HepG2 (cell line): Measurements from ENCODE around the gene DLG1. TPM values are rescaled to one million over a fixed set of nuclear protein-coding genes. Genes with fewer than 3 reads are reported as not detected.
A peak's percentile ranks its signal among the peaks of the same experiment; 100 is the strongest.

ENCODE experiments used
- ATAC-seq: fragments of 200-7000 bp; cut with Tn5 transposase; 3 replicates; pipeline ENCODE4 v1.9.1; 2020; ENCODE audit warnings: mild to moderate bottlenecking, moderate library complexity
- BruUV-seq: library from RNA; stranded (reverse); fragments of 400-500 nt; replicated peaks from 2 replicates; lab custom pipeline; 2021; lab: Mats Ljungman, UMichigan
- CTCF ChIA-PET: fragments of 300-600 bp; formaldehyde crosslinking; extraction: SDS; loops from one replicate; lab custom pipeline; 2021; ENCODE audit warnings: low total read pairs, inconsistent platforms, low intra/inter-chr PET ratio; lab: Yijun Ruan, JAX
- POLR2A ChIA-PET: fragments of 350-600 bp; sonication (Branson Sonifier 250); formaldehyde crosslinking; loops from one replicate; lab custom pipeline; 2020; ENCODE audit warnings: antibody characterized with exemption, inconsistent platforms; lab: Yijun Ruan, JAX
- DNase-seq: peaks from one replicate; pipeline ENCODE4 v3.0.0-alpha.2; 2015; ENCODE audit warnings: low spot score
- FAIRE-seq: peaks from 3 replicates; lab custom pipeline; 2011; peaks lifted over from hg19 to GRCh38; lab: Jason Lieb, UNC
- H2AFZ ChIP-seq: one replicate; pipeline ENCODE4 v1.6.1; 2011; ENCODE audit warnings: low read length, inconsistent platforms
- H3K27ac ChIP-seq: fragments of 300-600 bp; 3 replicates; pipeline ENCODE4 v1.8.0; 2011; ENCODE audit warnings: mixed run types, mild to moderate bottlenecking, mixed read lengths, low read length, inconsistent platforms; ENCODE audit not compliant: insufficient read depth; ENCODE audit errors: extremely low read length
- H3K27me3 ChIP-seq, 2 experiments: fragments of 200-600 bp in 1 of 2; 2 replicates in 1 of 2; 3 replicates in 1 of 2; pipeline versions ENCODE4 v1.6.0 to v1.8.0; 2011; ENCODE audit warnings: low read length in 2 of 2, mild to moderate bottlenecking in 2 of 2, moderate library complexity in 2 of 2, inconsistent platforms in 1 of 2; ENCODE audit not compliant: insufficient read depth in 2 of 2, control insufficient read depth in 1 of 2
- H3K36me3 ChIP-seq, 2 experiments: fragments of 200-600 bp in 1 of 2; replicated peaks in 1 of 2; 2 replicates in 1 of 2; 3 replicates in 1 of 2; pipeline versions ENCODE4 v1.5.1 to v1.8.0; 2011; ENCODE audit warnings: low read length in 2 of 2, inconsistent platforms in 1 of 2; ENCODE audit not compliant: insufficient read depth in 2 of 2, control insufficient read depth in 1 of 2
- H3K4me1 ChIP-seq: 2 replicates; pipeline ENCODE4 v1.5.1; 2012; ENCODE audit warnings: low read length, inconsistent platforms; ENCODE audit not compliant: insufficient read depth
- H3K4me2 ChIP-seq: 2 replicates; pipeline ENCODE4 v1.6.0; 2011; ENCODE audit warnings: low read depth, low read length, inconsistent platforms
- H3K4me3 ChIP-seq, 3 experiments: fragments of 200-600 bp in 1 of 3; sonication (generic), shearing (Covaris generic) in 1 of 3; replicated peaks in 1 of 3; 2 replicates each; pipeline ENCODE4 v1.5.1; 2011 to 2016; ENCODE audit warnings: low read length in 3 of 3, inconsistent platforms in 2 of 3, low read depth in 2 of 3, mild to moderate bottlenecking in 2 of 3, control low read depth in 1 of 3, mixed read lengths in 1 of 3; ENCODE audit not compliant: insufficient read depth in 1 of 3
- H3K79me2 ChIP-seq: one replicate; pipeline ENCODE4 v1.6.1; 2011; ENCODE audit warnings: low read length, inconsistent platforms; ENCODE audit not compliant: insufficient read depth
- H3K9ac ChIP-seq: 2 replicates; pipeline ENCODE4 v1.6.0; 2011; ENCODE audit warnings: mild to moderate bottlenecking, low read depth, low read length, inconsistent platforms; ENCODE audit not compliant: insufficient read depth
- H3K9me3 ChIP-seq: 2 replicates; pipeline ENCODE4 v1.5.1; 2012; ENCODE audit warnings: mild to moderate bottlenecking, low read length
- H4K20me1 ChIP-seq: 2 replicates; pipeline ENCODE4 v1.6.0; 2011; ENCODE audit warnings: inconsistent platforms, mild to moderate bottlenecking, low read length, moderate library complexity; ENCODE audit not compliant: insufficient read depth
- CEBPB ChIP-seq: IDR thresholded peaks from 2 replicates; pipeline ENCODE4 v1.6.1; 2011; ENCODE audit warnings: low read depth, low read length, improper control_type of control experiment, borderline replicate concordance
- CEBPG ChIP-seq: IDR thresholded peaks from 2 replicates; pipeline ENCODE4 v1.6.1; 2016
- ESRRA ChIP-seq: sonication (generic); formaldehyde crosslinking; IDR thresholded peaks from 2 replicates; pipeline ENCODE4 v1.5.1; 2020; ENCODE audit warnings: mild to moderate bottlenecking, low read depth, missing genetic modification reagents
- HOXD1 ChIP-seq: sonication (generic); formaldehyde crosslinking; IDR thresholded peaks from 2 replicates; pipeline ENCODE4 v1.5.0; 2020; ENCODE audit warnings: missing genetic modification reagents
- REXO4 ChIP-seq: sonication (generic); formaldehyde crosslinking; IDR thresholded peaks from 2 replicates; pipeline ENCODE4 v1.8.0; 2022; ENCODE audit warnings: missing genetic modification reagents, mild to moderate bottlenecking, borderline replicate concordance
- ZBTB20 ChIP-seq: sonication (generic); formaldehyde crosslinking; IDR thresholded peaks from 2 replicates; pipeline ENCODE4 v1.8.1; 2023; ENCODE audit warnings: missing genetic modification reagents, low read depth, mild to moderate bottlenecking, borderline replicate concordance
- ZNF317 ChIP-seq: sonication (generic); formaldehyde crosslinking; IDR thresholded peaks from 2 replicates; pipeline ENCODE4 v1.5.0; 2020; ENCODE audit warnings: mild to moderate bottlenecking, missing genetic modification reagents
- ZNF644 ChIP-seq: IDR thresholded peaks from 2 replicates; pipeline ENCODE4 v1.6.1; 2016; ENCODE audit warnings: low read depth
- ZNF652 ChIP-seq: IDR thresholded peaks from 2 replicates; pipeline ENCODE4 v1.6.1; 2016; ENCODE audit warnings: low read depth, borderline replicate concordance
- WGBS: methylation state at CpG from one replicate; pipeline ENCODE4 v1.1.6; 2017; ENCODE audit warnings: low lambda C conversion rate; 5-methylcytosine and 5-hydroxymethylcytosine counted together
- in situ Hi-C: cut with HindIII; loops from 2 replicates; pipeline ENCODE4 v1.10.0; 2017; ENCODE audit warnings: low pct_unique_long_range_greater_than_20kb; ENCODE audit not compliant: extremely low pct_ligation_motif_present
- intact Hi-C: fragments of 100-400 bp; cut with micrococcal nuclease; formaldehyde crosslinking; loops from one replicate; pipeline ENCODE4 v1.10.0; 2022; ENCODE audit not compliant: unreplicated experiment
- polyA plus RNA-seq, 8 experiments: library from polyadenylated mRNA; depleted of rRNA in 3 of 8; stranded (reverse) in 7 of 8; unstranded in 1 of 8; fragments of >200 nt; fragmentation: Illumina TruSeq in 4 of 8; extraction: Trizol in 4 of 8; gene quantifications; 2 replicates each; pipeline versions ENCODE4 v1.2.1 to v1.2.3, GENCODE V29; 2011 to 2016; ENCODE audit warnings: low read depth in 4 of 8, missing spikeins in 1 of 8, mixed read lengths in 1 of 8; ENCODE audit not compliant: insufficient read depth in 1 of 8
- total RNA-seq, 5 experiments: library from RNA; depleted of rRNA; stranded (reverse); fragments of >200 nt; fragmentation: Illumina TruSeq; extraction: Trizol; gene quantifications; 2 replicates each; pipeline ENCODE4 v1.2.3, GENCODE V29; 2016; ENCODE audit warnings: low read depth in 1 of 5

DLG1 gene
- total and polyA plus RNA-seq, 2 of the 13 experiments (the other 11 are each of a cell fraction or from before 2014, with no cell fraction given), result 30.5 to 104 TPM

DNA sequence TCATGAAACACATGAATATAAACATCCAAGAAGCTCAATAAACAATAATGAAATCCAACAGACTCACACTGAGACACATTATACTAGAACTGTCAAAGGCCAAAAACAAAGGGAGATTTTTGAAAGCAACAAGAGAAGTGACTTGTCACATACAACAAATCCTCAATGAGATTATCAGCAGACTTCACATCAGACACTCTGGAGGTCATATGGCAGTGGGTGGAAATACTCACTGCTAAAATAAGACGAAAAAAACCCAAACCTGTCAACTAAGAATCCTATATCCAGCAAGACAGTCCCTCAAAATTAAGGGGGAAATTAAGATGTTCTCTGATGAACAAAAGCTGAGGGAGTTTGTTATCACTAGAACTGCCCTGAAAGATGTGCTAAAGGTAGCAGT lies 143.4 kb downstream of the DLG1 start:
- CTCF ChIA-PET, result no interaction called here
- WGBS, result 96% methylated on average over 1 of the region's 1 CpG
- Histone ChIP-seq H3K9ac (no peak overlapping the region), H3K9me3 (peaks cover 16% of the 10 kb centered on the region), H3K27me3 (no peaks in the 10 kb centered on the region), H3K27ac (no peak overlapping the region), H3K79me2 (peaks cover 48% of the 10 kb centered on the region), H3K4me3 (no peak overlapping the region), H3K4me2 (no peak overlapping the region)
- intact Hi-C loops, result no loop called here
- no TSS peak for BruUV-seq
- DNase-seq, result no peak
- TF ChIP-seq HOXD1 (CRISPR knock-in tag), result no peak
- peak; percentile 97 for TF ChIP-seq ZNF317 (CRISPR knock-in tag)
- TF ChIP-seq, all 625 proteins: peak for 1
- ATAC-seq (no peak), FAIRE-seq (no peak)
- POLR2A ChIA-PET, result no interaction called here
- in situ Hi-C loops, result no loop called here
- H3K4me1 ChIP-seq, result peaks cover 8% of the 10 kb centered on the region
- H3K36me3 ChIP-seq, result peaks cover 8 to 28% of the 10 kb centered on the region in 2 experiments
- H4K20me1 ChIP-seq, result peaks cover 2% of the 10 kb centered on the region; the same call in 1 of the 2 replicates
- H2AFZ ChIP-seq, result no peak overlapping the region

DNA sequence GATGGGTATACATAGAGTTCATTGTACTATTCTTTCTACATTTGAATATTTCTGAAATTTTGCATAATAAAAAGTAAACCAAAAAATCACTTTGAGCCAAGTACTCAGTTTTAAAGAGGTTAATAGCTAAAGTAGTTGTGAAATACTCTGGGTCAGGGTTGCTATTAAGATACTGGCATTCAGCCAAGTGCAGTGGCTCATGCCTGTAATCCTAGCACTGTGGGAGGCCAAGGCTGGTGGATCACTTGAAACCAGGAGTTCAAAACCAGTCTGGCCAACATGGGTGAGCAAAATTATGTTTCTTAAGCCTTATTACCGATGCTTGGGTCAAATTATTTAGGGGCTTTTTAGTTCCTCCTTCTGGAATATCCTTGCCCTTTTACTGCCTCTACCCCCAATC lies 146.8 kb downstream of the DLG1 start:
- WGBS, result 94% methylated on average over 1 of the region's 1 CpG
- no peaks in the 10 kb centered on the region for H3K27me3 ChIP-seq
- peaks cover 8% of the 10 kb centered on the region for H3K4me1 ChIP-seq
- no peak overlapping the region for H3K27ac ChIP-seq
- H3K36me3 ChIP-seq, result peaks cover 5 to 18% of the 10 kb centered on the region in 2 experiments; a peak in 4 of 5 replicates
- no peak overlapping the region for H3K9ac ChIP-seq
- in situ Hi-C loops, result no loop called here
- no peak overlapping the region for H2AFZ ChIP-seq
- 0 out of 2 replicates have a peak, but pooled peaks have one; percentile 14 for TF ChIP-seq ZNF644 (CRISPR knock-in tag)
- no peak for TF ChIP-seq REXO4 (CRISPR knock-in tag)
- TF ChIP-seq ESRRA (CRISPR knock-in tag), result no peak
- TF ChIP-seq CEBPG (CRISPR knock-in tag), result 0 out of 2 replicates have a peak, but pooled peaks have one; percentile 16
- TF ChIP-seq ZBTB20, result no peak
- peak; percentile 56; the same call in 1 of the 2 replicates for TF ChIP-seq CEBPB
- peak; percentile 19; the same call in 1 of the 2 replicates for TF ChIP-seq ZNF652 (CRISPR knock-in tag)
- TF ChIP-seq, all 625 proteins: peak for 4
- FAIRE-seq (peak; percentile 49), DNase-seq (peak; percentile 28), ATAC-seq (no peak; the same call in 2 of the 3 replicates)
- intact Hi-C loops, result no loop called here
- no TSS peak for BruUV-seq
- H3K79me2 ChIP-seq, result peaks cover 28% of the 10 kb centered on the region
- H3K4me2 ChIP-seq, result no peak overlapping the region
- no peaks in the 10 kb centered on the region for H3K9me3 ChIP-seq
- H3K4me3 ChIP-seq, result no peak overlapping the region
- ChIA-PET CTCF (no interaction called here), POLR2A (no interaction called here)
- peaks cover 2% of the 10 kb centered on the region; the same call in 1 of the 2 replicates for H4K20me1 ChIP-seq
